GM12864 (cell line): ENCODE results near the gene UTP11.
"Not testable (repeated sequence)": the region's sequence is repeated elsewhere in the genome, so short reads cannot be mapped to it uniquely, and the experiment has no call there.

ENCODE experiments used
- DNase-seq: peaks from one replicate; pipeline ENCODE4 v3.0.0-alpha.2; 2011; ENCODE audit warnings: low read depth
- H3K4me3 ChIP-seq: 2 replicates; pipeline ENCODE4 v1.5.1; 2011; ENCODE audit warnings: mild to moderate bottlenecking, low read depth, low read length, control low read depth
- CTCF ChIP-seq: IDR thresholded peaks from 2 replicates; pipeline ENCODE4 v1.5.1; 2011; ENCODE audit warnings: low read depth, mild to moderate bottlenecking, moderate library complexity, low read length, control low read depth, inconsistent platforms; ENCODE audit errors: missing control alignments

The UTP11 gene

GRCh38 chr1:38028671-38029070 is 16.1 kb downstream of the UTP11 start:
- H3K4me3 ChIP-seq = no peak overlapping the region
- TF ChIP-seq CTCF = no peak
- DNase-seq = no peak

GRCh38 chr1:38029081-38029681 is 16.6 kb downstream of the UTP11 start:
- DNase-seq = no peak
- H3K4me3 ChIP-seq = no peak overlapping the region
- TF ChIP-seq CTCF = no peak

- DNase-seq = no peak
- H3K4me3 ChIP-seq = no peak overlapping the region; the same call in 1 of the 2 replicates
- TF ChIP-seq CTCF = no peak
These were observed 17.4 kb downstream of the UTP11 start for GRCh38 chr1:38029685-38030511.

GRCh38 chr1:38030596-38031512 is 18.3 kb downstream of the UTP11 start:
- no peak for TF ChIP-seq CTCF
- H3K4me3 ChIP-seq = no peak overlapping the region
- no peak for DNase-seq

GRCh38 chr1:38031513-38031866 is 19.0 kb downstream of the UTP11 start:
- TF ChIP-seq CTCF = no peak
- no peak overlapping the region for H3K4me3 ChIP-seq
- DNase-seq = no peak

- DNase-seq, H3K4me3 ChIP-seq: not testable (repeated sequence)
These were observed 20.5 kb downstream of the UTP11 start for GRCh38 chr1:38032992-38033391.

GRCh38 chr1:38034871-38035270 is 22.3 kb downstream of the UTP11 start:
- no peak for TF ChIP-seq CTCF
- no peak for DNase-seq
- H3K4me3 ChIP-seq = no peak overlapping the region
